T-helper 1 cell (primary cell): ENCODE data around the gene TTC12.
"Not testable (repeated sequence)": the region's sequence is repeated elsewhere in the genome, so short reads cannot be mapped to it uniquely, and the experiment has no call there.

ENCODE experiments used
- DNase-seq, 5 donors: peaks; one replicate each; pipeline ENCODE4 v3.0.0-alpha.2; 2012 to 2020

TTC12 gene

GRCh38 chr11:113286509-113287497 is 27.6 kb upstream of the TTC12 start:
- DNase-seq: no peak

- no peak for DNase-seq
These were observed 26.6 kb upstream of the TTC12 start for GRCh38 chr11:113287801-113288200.

GRCh38 chr11:113288286-113288863 is 26.0 kb upstream of the TTC12 start:
- no peak for DNase-seq

- DNase-seq: peak in 4 of 5 donors; percentile 31 to 59 (median 41)
These were observed 24.8 kb upstream of the TTC12 start for GRCh38 chr11:113289431-113290187.

- DNase-seq: no peak
These were observed 20.4 kb upstream of the TTC12 start for GRCh38 chr11:113293936-113294335.

- DNase-seq: no peak
These were observed 18.4 kb upstream of the TTC12 start for GRCh38 chr11:113295993-113296392.

GRCh38 chr11:113296447-113297205 is 17.8 kb upstream of the TTC12 start:
- no peak for DNase-seq

- not testable (repeated sequence) for DNase-seq
These were observed 15.9 kb upstream of the TTC12 start for GRCh38 chr11:113298496-113298895.

- DNase-seq: no peak
These were observed 9.5 kb upstream of the TTC12 start for GRCh38 chr11:113304916-113305315.

- peak; percentile 38 to 66 (median 56) for DNase-seq
These were observed 8.7 kb upstream of the TTC12 start for GRCh38 chr11:113305440-113306336.

GRCh38 chr11:113308601-113309000 is 5.8 kb upstream of the TTC12 start:
- no peak for DNase-seq

GRCh38 chr11:113311536-113311935 is 2.8 kb upstream of the TTC12 start:
- DNase-seq: no peak

- no peak for DNase-seq
These were observed 782 bp upstream of the TTC12 start for GRCh38 chr11:113313601-113314000.

- DNase-seq: no peak
These were observed 356 bp upstream of the TTC12 start for GRCh38 chr11:113314065-113314388.

GRCh38 chr11:113315811-113316210 is 1.4 kb downstream of the TTC12 start:
- no peak for DNase-seq

- DNase-seq: no peak
These were observed 1.9 kb downstream of the TTC12 start for GRCh38 chr11:113316256-113316655.

- DNase-seq: no peak
These were observed 3.0 kb downstream of the TTC12 start for GRCh38 chr11:113317339-113317738.

GRCh38 chr11:113319085-113319484 is 4.7 kb downstream of the TTC12 start:
- DNase-seq: no peak

GRCh38 chr11:113322158-113322557 is 7.8 kb downstream of the TTC12 start:
- no peak for DNase-seq

GRCh38 chr11:113324250-113324649 is 9.9 kb downstream of the TTC12 start:
- DNase-seq: no peak

- no peak for DNase-seq
These were observed 15.3 kb downstream of the TTC12 start for GRCh38 chr11:113329725-113330124.

GRCh38 chr11:113331441-113331840 is 17.1 kb downstream of the TTC12 start:
- no peak for DNase-seq
